Tibial nerve (tissue), 4 donors: ENCODE data around the gene DTNB. TPM values are rescaled to one million over a fixed set of nuclear protein-coding genes. Genes with fewer than 3 reads are reported as not detected.

Experiments used
- DNase-seq, 2 donors: peaks; one replicate each; pipeline ENCODE4 v3.0.0-alpha.2; 2019; ENCODE audit warnings: low spot score in 2 of 2
- H3K27ac ChIP-seq, 4 donors: fragments of 200-600 bp; sonication (generic) in 3 of 4; one replicate each; pipeline ENCODE4 v1.5.1; 2017 to 2019; ENCODE audit warnings: mild to moderate bottlenecking in 1 of 4
- H3K27me3 ChIP-seq, 2 donors: fragments of 200-600 bp; sonication (generic) in 1 of 2; one replicate each; pipeline versions ENCODE4 v1.5.1 to v1.6.0; 2017 to 2019
- H3K36me3 ChIP-seq, 3 donors: fragments of 200-600 bp; sonication (generic); one replicate each; pipeline ENCODE4 v1.5.1; 2018 to 2019
- H3K4me1 ChIP-seq, 4 donors: fragments of 200-600 bp; sonication (generic) in 3 of 4; one replicate each; pipeline ENCODE4 v1.5.1; 2017 to 2019
- H3K4me3 ChIP-seq, 4 donors: fragments of 200-600 bp; sonication (generic) in 3 of 4; one replicate each; pipeline ENCODE4 v1.5.1; 2017 to 2019; ENCODE audit warnings: mild to moderate bottlenecking in 1 of 4, moderate library complexity in 1 of 4
- H3K9me3 ChIP-seq, 4 donors: fragments of 200-600 bp; sonication (generic) in 3 of 4; one replicate each; pipeline ENCODE4 v1.5.1; 2017 to 2019
- EP300 ChIP-seq, 2 donors: sonication (generic); formaldehyde crosslinking; IDR thresholded peaks; one replicate each; pipeline ENCODE4 v1.6.1; 2017; ENCODE audit warnings: antibody characterized with exemption in 2 of 2, mild to moderate bottlenecking in 1 of 2
- POLR2A ChIP-seq, 2 donors: fragments of 450-650 bp; IDR thresholded peaks; one replicate each; pipeline ENCODE4 v1.6.1; 2017; ENCODE audit warnings: antibody characterized with exemption in 2 of 2, mild to moderate bottlenecking in 2 of 2, moderate library complexity in 2 of 2
- WGBS, 2 donors: methylation state at CpG; one replicate each; pipeline ENCODE4 v1.1.5; 2018; 5-methylcytosine and 5-hydroxymethylcytosine counted together
- total RNA-seq, 4 donors: library from RNA; depleted of rRNA; stranded (reverse); fragments of >200 nt; gene quantifications; one replicate each; pipeline ENCODE4 v1.1.0, GENCODE V29; 2016
- TF ChIP-seq, protein P1 (sequence below), 5 experiments: fragments of 200-600 bp in 3 of 5; fragments of 450-650 bp in 2 of 5; sonication (generic) in 3 of 5; IDR thresholded peaks; one replicate each; pipeline ENCODE4 v1.5.1; 2016 to 2019; ENCODE audit warnings: antibody characterized with exemption in 5 of 5, mild to moderate bottlenecking in 3 of 5, moderate library complexity in 2 of 5

The DTNB gene
- total RNA-seq, 4 donors from 2014 or later = 9.4 to 18.6 (median 13.1) TPM

DNA sequence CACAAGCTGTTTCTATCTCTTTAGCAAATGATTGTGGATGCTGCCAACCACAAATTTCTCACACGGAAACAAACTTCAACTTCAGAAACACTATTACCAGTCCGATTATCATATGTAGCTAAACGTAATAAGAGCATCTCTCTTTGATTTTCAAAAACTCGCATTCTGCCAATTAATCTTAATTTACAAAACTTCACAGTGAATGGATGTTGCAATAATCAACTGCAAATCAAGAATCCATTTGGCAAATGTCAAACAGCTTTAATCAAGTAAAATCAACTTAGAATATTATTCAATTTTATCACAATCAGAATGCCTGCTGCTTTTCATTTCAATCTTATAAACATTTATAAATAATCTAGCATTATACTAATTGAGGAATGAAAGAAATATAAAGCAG, 54.2 kb downstream of the DTNB start:
- Histone ChIP-seq H3K4me1 (peaks cover 0 to 20% (median 0%) of the 10 kb centered on the region in 4 donors), H3K27me3 (no peaks in the 10 kb centered on the region), H3K27ac (no peak overlapping the region), H3K9me3 (no peaks in the 10 kb centered on the region), H3K36me3 (peaks cover 0 to 14% (median 0%) of the 10 kb centered on the region in 3 donors), H3K4me3 (no peak overlapping the region)
- DNase-seq = no peak
- TF ChIP-seq, protein P1, sequence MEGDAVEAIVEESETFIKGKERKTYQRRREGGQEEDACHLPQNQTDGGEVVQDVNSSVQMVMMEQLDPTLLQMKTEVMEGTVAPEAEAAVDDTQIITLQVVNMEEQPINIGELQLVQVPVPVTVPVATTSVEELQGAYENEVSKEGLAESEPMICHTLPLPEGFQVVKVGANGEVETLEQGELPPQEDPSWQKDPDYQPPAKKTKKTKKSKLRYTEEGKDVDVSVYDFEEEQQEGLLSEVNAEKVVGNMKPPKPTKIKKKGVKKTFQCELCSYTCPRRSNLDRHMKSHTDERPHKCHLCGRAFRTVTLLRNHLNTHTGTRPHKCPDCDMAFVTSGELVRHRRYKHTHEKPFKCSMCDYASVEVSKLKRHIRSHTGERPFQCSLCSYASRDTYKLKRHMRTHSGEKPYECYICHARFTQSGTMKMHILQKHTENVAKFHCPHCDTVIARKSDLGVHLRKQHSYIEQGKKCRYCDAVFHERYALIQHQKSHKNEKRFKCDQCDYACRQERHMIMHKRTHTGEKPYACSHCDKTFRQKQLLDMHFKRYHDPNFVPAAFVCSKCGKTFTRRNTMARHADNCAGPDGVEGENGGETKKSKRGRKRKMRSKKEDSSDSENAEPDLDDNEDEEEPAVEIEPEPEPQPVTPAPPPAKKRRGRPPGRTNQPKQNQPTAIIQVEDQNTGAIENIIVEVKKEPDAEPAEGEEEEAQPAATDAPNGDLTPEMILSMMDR (IDR thresholded peaks at IDR 0.05) = no peak
- TF ChIP-seq POLR2A (IDR thresholded peaks at IDR 0.05) = no peak
- no peak for TF ChIP-seq EP300 (IDR thresholded peaks at IDR 0.05)
- WGBS, 2 donors = 83% methylated on average over 4 of the region's 4 CpGs

DNA sequence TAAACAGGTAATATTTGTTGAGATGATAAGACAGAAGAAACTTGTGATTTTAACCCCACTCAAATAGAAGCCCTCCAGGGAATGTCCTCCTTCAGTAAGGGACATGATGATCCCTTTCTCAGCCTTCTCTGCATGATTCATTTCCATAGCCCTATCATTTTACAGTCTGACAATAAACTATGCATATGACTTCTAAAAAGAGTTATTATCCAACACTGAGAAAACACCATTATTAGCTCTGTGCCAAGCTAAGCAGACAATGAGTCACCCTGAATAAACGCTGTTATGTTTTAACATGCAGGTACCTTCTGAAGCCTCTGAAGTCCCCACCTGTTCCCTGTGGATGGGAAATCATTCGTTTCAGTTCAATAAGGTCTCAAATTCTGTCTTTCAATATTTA, 54.7 kb downstream of the DTNB start:
- WGBS, 2 donors = 37 to 40% methylated on average over 2 of the region's 2 CpGs
- DNase-seq = no peak
- Histone ChIP-seq H3K4me3 (no peak overlapping the region), H3K36me3 (peaks cover 0 to 9% (median 0%) of the 10 kb centered on the region in 3 donors), H3K9me3 (no peaks in the 10 kb centered on the region), H3K27me3 (no peaks in the 10 kb centered on the region), H3K27ac (peak overlapping the region in 1 of 4 donors; percentile 70), H3K4me1 (peaks cover 0 to 20% (median 0%) of the 10 kb centered on the region in 4 donors)
- no peak for TF ChIP-seq EP300 (IDR thresholded peaks at IDR 0.05)
- no peak for TF ChIP-seq POLR2A (IDR thresholded peaks at IDR 0.05)
- TF ChIP-seq, protein P1 (IDR thresholded peaks at IDR 0.05) = no peak

DNA sequence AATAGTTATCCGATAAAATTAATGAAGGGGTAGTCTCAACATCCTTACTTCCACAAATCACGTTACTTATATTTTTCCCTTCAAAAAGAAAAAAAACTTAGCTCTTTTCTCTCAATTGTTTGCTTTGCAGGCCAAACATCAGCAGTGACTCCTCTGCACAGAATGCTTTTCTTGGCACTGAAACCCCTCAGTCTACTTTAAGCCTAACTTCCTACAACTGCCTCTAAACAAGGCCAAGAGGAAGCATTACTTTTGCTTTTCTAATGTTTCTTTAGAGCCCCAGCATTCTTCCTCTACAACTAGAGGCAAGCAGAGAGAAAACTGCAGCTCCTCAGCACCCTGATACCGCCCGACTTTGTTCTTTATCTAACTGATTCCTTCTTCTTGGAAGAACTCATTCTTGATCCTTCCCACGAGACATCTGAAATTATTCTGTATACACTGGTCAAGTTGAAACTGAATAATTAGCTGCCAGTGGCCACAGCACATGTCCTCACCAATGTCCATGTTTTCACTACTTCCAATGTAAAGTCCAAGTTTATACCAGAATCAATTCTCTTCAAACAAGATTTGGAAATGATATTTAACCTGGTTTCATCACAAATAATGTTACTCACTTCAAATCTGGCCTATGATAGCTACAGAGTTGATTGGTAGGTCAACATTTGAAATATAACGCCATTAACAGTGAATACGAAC, 55.3 kb downstream of the DTNB start:
- DNase-seq = peak in 1 of 2 donors; percentile 9
- Histone ChIP-seq H3K4me3 (no peak overlapping the region), H3K36me3 (peaks cover 0 to 4% (median 0%) of the 10 kb centered on the region in 3 donors), H3K9me3 (no peaks in the 10 kb centered on the region), H3K27me3 (no peaks in the 10 kb centered on the region), H3K4me1 (peaks cover 0 to 20% (median 0%) of the 10 kb centered on the region in 4 donors), H3K27ac (peak overlapping the region in 2 of 4 donors; percentile 52 to 70)
- peak in 1 of 2 donors; percentile 14 for TF ChIP-seq EP300 (IDR thresholded peaks at IDR 0.05)
- TF ChIP-seq, protein P1 (IDR thresholded peaks at IDR 0.05) = no peak
- WGBS, 2 donors = 47 to 59% methylated on average over 7 of the region's 7 CpGs

DNA sequence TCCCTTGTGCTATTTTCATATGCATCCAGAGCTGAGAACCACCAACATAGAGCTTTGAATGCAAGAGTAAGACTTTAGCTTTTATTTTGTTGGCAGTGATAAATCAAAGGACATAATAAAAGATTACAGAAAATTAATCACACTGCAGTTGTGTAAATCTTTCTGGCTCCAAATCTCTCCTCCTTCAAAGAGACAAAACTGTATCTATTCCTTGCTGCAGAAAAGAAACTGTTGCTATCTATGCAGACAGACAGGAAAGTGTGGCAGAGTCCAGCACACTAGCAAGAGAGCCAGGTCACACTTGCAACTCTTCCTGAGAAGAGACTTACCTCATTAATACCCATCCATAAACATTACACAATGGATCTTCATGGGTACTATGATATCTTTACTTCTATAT, 57.5 kb downstream of the DTNB start:
- peaks cover 0 to 20% (median 0%) of the 10 kb centered on the region in 4 donors for H3K4me1 ChIP-seq
- H3K27ac ChIP-seq = no peak overlapping the region
- no peak overlapping the region for H3K4me3 ChIP-seq
- no peak for DNase-seq
- H3K27me3 ChIP-seq = no peaks in the 10 kb centered on the region
- no peak for TF ChIP-seq POLR2A (IDR thresholded peaks at IDR 0.05)
- TF ChIP-seq, protein P1 (IDR thresholded peaks at IDR 0.05) = no peak
- no peak for TF ChIP-seq EP300 (IDR thresholded peaks at IDR 0.05)
- no peaks in the 10 kb centered on the region for H3K36me3 ChIP-seq
- no peaks in the 10 kb centered on the region for H3K9me3 ChIP-seq

DNA sequence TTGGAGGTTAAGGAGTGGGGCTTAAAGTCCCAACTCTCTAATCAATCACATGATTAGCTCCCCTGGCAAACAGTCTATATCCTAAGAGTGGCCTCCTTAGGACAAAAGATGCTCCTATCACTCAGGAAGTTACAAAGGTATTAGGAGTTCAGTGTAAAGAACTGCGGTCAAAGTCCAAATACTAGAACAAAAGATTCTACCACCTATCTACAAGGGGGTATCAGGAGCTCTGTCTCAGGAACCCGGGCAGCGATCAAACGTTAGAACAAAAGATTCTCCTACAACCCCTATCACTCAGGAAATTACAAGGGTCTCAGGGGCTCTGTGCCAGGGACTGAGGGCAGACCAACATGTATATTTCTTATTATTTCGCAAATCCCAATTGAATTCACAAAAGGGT, 58.0 kb downstream of the DTNB start:
- no peak for DNase-seq
- Histone ChIP-seq H3K36me3 (no peaks in the 10 kb centered on the region), H3K4me3 (no peak overlapping the region), H3K4me1 (peaks cover 0 to 20% (median 0%) of the 10 kb centered on the region in 4 donors), H3K27ac (no peak overlapping the region), H3K27me3 (no peaks in the 10 kb centered on the region), H3K9me3 (no peaks in the 10 kb centered on the region)
- WGBS, 2 donors = 67 to 73% methylated on average over 5 of the region's 5 CpGs
- no peak for TF ChIP-seq POLR2A (IDR thresholded peaks at IDR 0.05)
- TF ChIP-seq, protein P1 (IDR thresholded peaks at IDR 0.05) = no peak
- TF ChIP-seq EP300 (IDR thresholded peaks at IDR 0.05) = no peak
